HEK293 (cell line): ENCODE data around the gene IRX5.
A peak's percentile ranks its signal among the peaks of the same experiment; 100 is the strongest.

Source experiments
- CTCF ChIA-PET: fragments of 350-600 bp; formaldehyde crosslinking; extraction: SDS; loops from one replicate; lab custom pipeline; 2021; ENCODE audit warnings: antibody characterized with exemption; lab: Yijun Ruan, JAX
- POLR2A ChIA-PET: fragments of 300-600 bp; formaldehyde crosslinking; extraction: SDS; loops from one replicate; lab custom pipeline; 2020; ENCODE audit warnings: antibody characterized with exemption, inconsistent platforms; lab: Yijun Ruan, JAX
- H3K27ac ChIP-seq: fragments of 200-500 bp; sonication (Bioruptor generic); 2 replicates; pipeline ENCODE4 v1.5.1; 2014; ENCODE audit warnings: low read depth, low read length, control low read depth, inconsistent platforms; ENCODE audit errors: extremely low read depth
- H3K36me3 ChIP-seq, 2 experiments: fragments of 200-500 bp in 1 of 2; sonication (Bioruptor generic) in 1 of 2; 1 replicate in 1 of 2; 2 replicates in 1 of 2; pipeline ENCODE4 v1.5.1; 2014 to 2017; ENCODE audit warnings: inconsistent platforms in 2 of 2, low read length in 2 of 2; ENCODE audit not compliant: control insufficient read depth in 2 of 2, insufficient read depth in 1 of 2
- H3K4me1 ChIP-seq: fragments of 200-500 bp; sonication (Bioruptor generic); 2 replicates; pipeline ENCODE4 v1.5.1; 2014; ENCODE audit warnings: mild to moderate bottlenecking, low read length, inconsistent platforms; ENCODE audit not compliant: control insufficient read depth, insufficient read depth
- H3K4me3 ChIP-seq: 2 replicates; pipeline ENCODE4 v1.5.1; 2011; ENCODE audit warnings: low read depth, mild to moderate bottlenecking, control low read depth, low read length, moderate library complexity
- H3K9me3 ChIP-seq: fragments of 200-500 bp; sonication (Bioruptor generic); 2 replicates; pipeline ENCODE4 v1.5.1; 2014; ENCODE audit warnings: low read depth, low read length, inconsistent platforms; ENCODE audit not compliant: control insufficient read depth, insufficient read depth
- KLF8 ChIP-seq: fragments of 450-650 bp; formaldehyde crosslinking; IDR thresholded peaks from 2 replicates; pipeline ENCODE4 v1.5.1; 2016; ENCODE audit warnings: missing biosample characterization, missing genetic modification characterization
- ZBTB20 ChIP-seq: fragments of 450-650 bp; formaldehyde crosslinking; IDR thresholded peaks from 2 replicates; pipeline ENCODE4 v1.5.1; 2016; ENCODE audit warnings: missing biosample characterization, missing genetic modification characterization
- ZBTB26 ChIP-seq: fragments of 450-650 bp; formaldehyde crosslinking; optimal IDR thresholded peaks from 2 replicates; pipeline ENCODE3; 2016; ENCODE audit warnings: missing biosample characterization, mild to moderate bottlenecking, missing genetic modification characterization
- ZBTB8A ChIP-seq: fragments of 450-650 bp; formaldehyde crosslinking; IDR thresholded peaks from 2 replicates; pipeline ENCODE4 v1.5.1; 2016; ENCODE audit warnings: missing biosample characterization, missing genetic modification characterization
- ZFHX2 ChIP-seq: fragments of 450-650 bp; formaldehyde crosslinking; conservative IDR thresholded peaks from 2 replicates; pipeline ENCODE4 v1.5.1; 2016; ENCODE audit warnings: missing biosample characterization, missing genetic modification characterization
- ZFP41 ChIP-seq: fragments of 450-650 bp; formaldehyde crosslinking; IDR thresholded peaks from 2 replicates; pipeline ENCODE4 v1.5.1; 2016; ENCODE audit warnings: missing biosample characterization, missing genetic modification characterization, borderline replicate concordance
- ZNF175 ChIP-seq: fragments of 450-650 bp; formaldehyde crosslinking; IDR thresholded peaks from 2 replicates; pipeline ENCODE4 v1.5.1; 2016; ENCODE audit warnings: missing biosample characterization, missing genetic modification characterization
- ZNF335 ChIP-seq: fragments of 450-650 bp; formaldehyde crosslinking; conservative IDR thresholded peaks from 2 replicates; pipeline ENCODE4 v1.5.1; 2016; ENCODE audit warnings: missing biosample characterization, missing genetic modification characterization
- ZNF398 ChIP-seq: fragments of 450-650 bp; formaldehyde crosslinking; IDR thresholded peaks from 2 replicates; pipeline ENCODE4 v1.5.1; 2017; ENCODE audit warnings: missing biosample characterization, missing genetic modification characterization
- ZNF449 ChIP-seq: fragments of 450-650 bp; formaldehyde crosslinking; IDR thresholded peaks from 2 replicates; pipeline ENCODE4 v1.5.1; 2017; ENCODE audit warnings: missing biosample characterization, mild to moderate bottlenecking, missing genetic modification characterization, moderate library complexity
- ZNF521 ChIP-seq: fragments of 450-650 bp; formaldehyde crosslinking; IDR thresholded peaks from 2 replicates; pipeline ENCODE4 v1.5.1; 2017; ENCODE audit warnings: missing biosample characterization, mild to moderate bottlenecking, missing genetic modification characterization
- ZNF624 ChIP-seq: fragments of 450-650 bp; formaldehyde crosslinking; IDR thresholded peaks from 2 replicates; pipeline ENCODE4 v1.5.1; 2017; ENCODE audit warnings: missing biosample characterization, missing genetic modification characterization
- ZNF677 ChIP-seq: fragments of 450-650 bp; IDR thresholded peaks from 2 replicates; pipeline ENCODE4 v1.5.0; 2018; ENCODE audit warnings: missing biosample characterization, mild to moderate bottlenecking, missing genetic modification characterization, moderate library complexity
- ZNF704 ChIP-seq: fragments of 450-650 bp; formaldehyde crosslinking; IDR thresholded peaks from 2 replicates; pipeline ENCODE4 v1.5.1; 2016; ENCODE audit warnings: missing biosample characterization, missing genetic modification characterization
- ZXDB ChIP-seq: fragments of 450-650 bp; formaldehyde crosslinking; IDR thresholded peaks from 2 replicates; pipeline ENCODE4 v1.5.1; 2016; ENCODE audit warnings: missing biosample characterization, missing genetic modification characterization

IRX5 gene

GRCh38 chr16:54930869-54931119, 129 bp downstream of the IRX5 start:
- ChIA-PET CTCF (interaction anchor here (0.6 to 0.7 kb wide), 2 partner anchors 9 to 57 kb away, joined by 3 to 5 read pairs; no protein-coding TSS in a partner anchor), POLR2A (interaction anchor here (0.6 to 3.2 kb wide), 13 partner anchors 9 to 1226 kb away, joined by 3 to 23 read pairs (median 4); partner anchors contain the start of genes FTO, IRX3 and RPGRIP1L)
- peak overlapping the region; percentile 93 for H3K27ac ChIP-seq
- no peaks in the 10 kb centered on the region for H3K9me3 ChIP-seq
- peaks cover 0 to 31% of the 10 kb centered on the region in 2 experiments; a peak in 1 of 3 replicates for H3K36me3 ChIP-seq
- peaks cover 8% of the 10 kb centered on the region; the same call in 1 of the 2 replicates for H3K4me1 ChIP-seq
- peak overlapping the region; percentile 69 for H3K4me3 ChIP-seq
- TF ChIP-seq ZNF624 (tag by site-specific recombination) (no peak), KLF8 (tag by site-specific recombination) (0 out of 2 replicates have a peak, but pooled peaks have one; percentile 3), ZBTB8A (tag by site-specific recombination) (peak; percentile 6; the same call in 1 of the 2 replicates), ZNF677 (tag by site-specific recombination) (no peak), ZNF175 (tag by site-specific recombination) (no peak), ZBTB26 (tag by site-specific recombination) (peak; percentile 71)

GRCh38 chr16:54931120-54932014, 702 bp downstream of the IRX5 start:
- TF ChIP-seq ZNF704 (tag by site-specific recombination), result no peak
- peak; percentile 47; the same call in 1 of the 2 replicates for TF ChIP-seq ZBTB20 (tag by site-specific recombination)
- no peak for TF ChIP-seq ZNF521 (tag by site-specific recombination)
- peak; percentile 33 for TF ChIP-seq ZFHX2 (tag by site-specific recombination)
- TF ChIP-seq ZNF449 (tag by site-specific recombination), result no peak
- peak; percentile 20 for TF ChIP-seq ZNF398
- TF ChIP-seq ZBTB26 (tag by site-specific recombination), result peak; percentile 86
- TF ChIP-seq ZNF335 (tag by site-specific recombination), result 0 out of 2 replicates have a peak, but pooled peaks have one; percentile 6
- no peak for TF ChIP-seq ZFP41 (tag by site-specific recombination)
- TF ChIP-seq ZXDB (tag by site-specific recombination), result peak; percentile 42; the same call in 1 of the 2 replicates
- peaks cover 3% of the 10 kb centered on the region; the same call in 1 of the 2 replicates for H3K4me1 ChIP-seq
- H3K36me3 ChIP-seq, result peaks cover 0 to 31% of the 10 kb centered on the region in 2 experiments; a peak in 1 of 3 replicates
- H3K9me3 ChIP-seq, result no peaks in the 10 kb centered on the region
- ChIA-PET CTCF (interaction anchor here (0.6 to 1.0 kb wide), 5 partner anchors 8 to 740 kb away, joined by 3 to 5 read pairs (median 3); no protein-coding TSS in a partner anchor), POLR2A (interaction anchor here (0.6 to 3.2 kb wide), 8 partner anchors 9 to 645 kb away, joined by 3 to 23 read pairs (median 4); partner anchors contain the start of gene IRX3)
- peak overlapping the region; percentile 69 for H3K4me3 ChIP-seq
- peak overlapping the region; percentile 93 for H3K27ac ChIP-seq
